Activated naive CD4-positive, alpha-beta T cell treated with anti-CD3 and anti-CD28 coated beads, Interleukin-2, amount 10 ng/mL, durations not matched to agents 7 days and 5 days (primary cell): ENCODE results near the gene WDR7.

Experiments used
- CTCF ChIA-PET: fragments of 350-600 bp; sonication (Branson Sonifier 250); formaldehyde crosslinking; loops from one replicate; lab custom pipeline; 2021; ENCODE audit warnings: antibody characterized with exemption; lab: Charles Lee
- DNase-seq: peaks from one replicate; pipeline ENCODE4 v3.0.0-alpha.2; 2020
- H3K27ac Mint-ChIP-seq: one replicate; pipeline ENCODE4 v1.8.0; 2021; ENCODE audit warnings: mild to moderate bottlenecking, moderate library complexity, mixed read lengths
- H3K27me3 Mint-ChIP-seq: one replicate; pipeline ENCODE4 v1.8.0; 2021; ENCODE audit warnings: mild to moderate bottlenecking, mixed read lengths
- H3K36me3 Mint-ChIP-seq: one replicate; pipeline ENCODE4 v1.8.0; 2021; ENCODE audit warnings: mixed read lengths
- H3K4me1 Mint-ChIP-seq: one replicate; pipeline ENCODE4 v1.8.0; 2021; ENCODE audit warnings: mixed read lengths
- H3K4me3 Mint-ChIP-seq: one replicate; pipeline ENCODE4 v1.8.0; 2021; ENCODE audit warnings: mild to moderate bottlenecking, moderate library complexity, mixed read lengths
- H3K9me3 Mint-ChIP-seq: one replicate; pipeline ENCODE4 v1.8.0; 2021; ENCODE audit warnings: mixed read lengths

The WDR7 gene

GRCh38 chr18:57009844-57010243 is 358.7 kb downstream of the WDR7 start:
- Mint-ChIP-seq H3K9me3 (no peaks in the 10 kb centered on the region), H3K4me1 (peaks cover 10% of the 10 kb centered on the region), H3K27ac (no peak overlapping the region), H3K36me3 (no peaks in the 10 kb centered on the region), H3K27me3 (no peaks in the 10 kb centered on the region), H3K4me3 (no peak overlapping the region)
- CTCF ChIA-PET = no interaction called here
- no peak for DNase-seq

- no peaks in the 10 kb centered on the region for H3K27me3 Mint-ChIP-seq
- DNase-seq = no peak
- no peaks in the 10 kb centered on the region for H3K36me3 Mint-ChIP-seq
- CTCF ChIA-PET = no interaction called here
- H3K4me1 Mint-ChIP-seq = peaks cover 16% of the 10 kb centered on the region
- H3K9me3 Mint-ChIP-seq = no peaks in the 10 kb centered on the region
- H3K4me3 Mint-ChIP-seq = no peak overlapping the region
- no peak overlapping the region for H3K27ac Mint-ChIP-seq
These were observed 363.7 kb downstream of the WDR7 start for GRCh38 chr18:57014772-57015413.

- peaks cover 16% of the 10 kb centered on the region for H3K4me1 Mint-ChIP-seq
- CTCF ChIA-PET = no interaction called here
- no peak overlapping the region for H3K4me3 Mint-ChIP-seq
- DNase-seq = no peak
- no peaks in the 10 kb centered on the region for H3K36me3 Mint-ChIP-seq
- no peaks in the 10 kb centered on the region for H3K9me3 Mint-ChIP-seq
- H3K27me3 Mint-ChIP-seq = no peaks in the 10 kb centered on the region
- no peak overlapping the region for H3K27ac Mint-ChIP-seq
These were observed 364.3 kb downstream of the WDR7 start for GRCh38 chr18:57015451-57015850.

GRCh38 chr18:57018845-57019244 is 367.7 kb downstream of the WDR7 start:
- Mint-ChIP-seq H3K9me3 (no peaks in the 10 kb centered on the region), H3K4me1 (peaks cover 16% of the 10 kb centered on the region), H3K27ac (no peak overlapping the region), H3K36me3 (peaks cover 5% of the 10 kb centered on the region), H3K4me3 (no peak overlapping the region), H3K27me3 (no peaks in the 10 kb centered on the region)
- CTCF ChIA-PET = no interaction called here
- DNase-seq = no peak

GRCh38 chr18:57022716-57023115 is 371.6 kb downstream of the WDR7 start:
- DNase-seq = no peak
- CTCF ChIA-PET = no interaction called here
- H3K27ac Mint-ChIP-seq = no peak overlapping the region
- no peak overlapping the region for H3K4me3 Mint-ChIP-seq
- H3K36me3 Mint-ChIP-seq = peaks cover 14% of the 10 kb centered on the region
- H3K9me3 Mint-ChIP-seq = no peaks in the 10 kb centered on the region
- H3K4me1 Mint-ChIP-seq = peaks cover 4% of the 10 kb centered on the region
- no peaks in the 10 kb centered on the region for H3K27me3 Mint-ChIP-seq

- CTCF ChIA-PET = no interaction called here
- Mint-ChIP-seq H3K4me1 (no peaks in the 10 kb centered on the region), H3K9me3 (no peaks in the 10 kb centered on the region), H3K27me3 (no peaks in the 10 kb centered on the region), H3K36me3 (peaks cover 14% of the 10 kb centered on the region), H3K27ac (no peak overlapping the region), H3K4me3 (no peak overlapping the region)
- no peak for DNase-seq
These were observed 372.2 kb downstream of the WDR7 start for GRCh38 chr18:57023275-57023882.

- H3K4me1 Mint-ChIP-seq = no peaks in the 10 kb centered on the region
- H3K9me3 Mint-ChIP-seq = no peaks in the 10 kb centered on the region
- CTCF ChIA-PET = no interaction called here
- DNase-seq = no peak
- H3K4me3 Mint-ChIP-seq = no peak overlapping the region
- peaks cover 21% of the 10 kb centered on the region for H3K36me3 Mint-ChIP-seq
- H3K27me3 Mint-ChIP-seq = no peaks in the 10 kb centered on the region
- H3K27ac Mint-ChIP-seq = no peak overlapping the region
These were observed 374.4 kb downstream of the WDR7 start for GRCh38 chr18:57025540-57025939.

GRCh38 chr18:57026316-57026715 is 375.2 kb downstream of the WDR7 start:
- CTCF ChIA-PET = no interaction called here
- peaks cover 22% of the 10 kb centered on the region for H3K36me3 Mint-ChIP-seq
- H3K4me1 Mint-ChIP-seq = no peaks in the 10 kb centered on the region
- no peaks in the 10 kb centered on the region for H3K9me3 Mint-ChIP-seq
- DNase-seq = no peak
- H3K4me3 Mint-ChIP-seq = no peak overlapping the region
- no peaks in the 10 kb centered on the region for H3K27me3 Mint-ChIP-seq
- no peak overlapping the region for H3K27ac Mint-ChIP-seq

- CTCF ChIA-PET = no interaction called here
- no peak for DNase-seq
- peaks cover 22% of the 10 kb centered on the region for H3K36me3 Mint-ChIP-seq
These were observed 376.1 kb downstream of the WDR7 start for GRCh38 chr18:57027190-57027708.

GRCh38 chr18:57029761-57030160 is 378.6 kb downstream of the WDR7 start:
- no peaks in the 10 kb centered on the region for H3K27me3 Mint-ChIP-seq
- peaks cover 19% of the 10 kb centered on the region for H3K36me3 Mint-ChIP-seq
- no peaks in the 10 kb centered on the region for H3K4me1 Mint-ChIP-seq
- no peak overlapping the region for H3K27ac Mint-ChIP-seq
- no peaks in the 10 kb centered on the region for H3K9me3 Mint-ChIP-seq
- DNase-seq = no peak
- CTCF ChIA-PET = no interaction called here
- H3K4me3 Mint-ChIP-seq = no peak overlapping the region

More at GRCh38 chr18:57027190-57027708, 376.1 kb downstream of the WDR7 start:
- Mint-ChIP-seq H3K9me3 (no peaks in the 10 kb centered on the region), H3K4me3 (no peak overlapping the region), H3K27me3 (no peaks in the 10 kb centered on the region), H3K4me1 (no peaks in the 10 kb centered on the region), H3K27ac (no peak overlapping the region)

GRCh38 chr18:57030417-57030816 is 379.3 kb downstream of the WDR7 start:
- Mint-ChIP-seq H3K4me1 (no peaks in the 10 kb centered on the region), H3K36me3 (peaks cover 19% of the 10 kb centered on the region), H3K4me3 (no peak overlapping the region), H3K27me3 (no peaks in the 10 kb centered on the region), H3K27ac (no peak overlapping the region), H3K9me3 (no peaks in the 10 kb centered on the region)
- DNase-seq = no peak
- CTCF ChIA-PET = no interaction called here

GRCh38 chr18:57035590-57035989 is 384.4 kb downstream of the WDR7 start:
- H3K4me1 Mint-ChIP-seq = no peaks in the 10 kb centered on the region
- H3K27me3 Mint-ChIP-seq = peaks cover 3% of the 10 kb centered on the region
- peaks cover 3% of the 10 kb centered on the region for H3K36me3 Mint-ChIP-seq
- no peak overlapping the region for H3K4me3 Mint-ChIP-seq
- DNase-seq = no peak
- CTCF ChIA-PET = no interaction called here
- H3K9me3 Mint-ChIP-seq = no peaks in the 10 kb centered on the region
- H3K27ac Mint-ChIP-seq = no peak overlapping the region

GRCh38 chr18:57038395-57038794 is 387.2 kb downstream of the WDR7 start:
- no peaks in the 10 kb centered on the region for H3K36me3 Mint-ChIP-seq
- H3K27ac Mint-ChIP-seq = no peak overlapping the region
- H3K27me3 Mint-ChIP-seq = peaks cover 5% of the 10 kb centered on the region
- CTCF ChIA-PET = no interaction called here
- H3K9me3 Mint-ChIP-seq = no peaks in the 10 kb centered on the region
- H3K4me3 Mint-ChIP-seq = no peak overlapping the region
- DNase-seq = no peak
- H3K4me1 Mint-ChIP-seq = no peaks in the 10 kb centered on the region

GRCh38 chr18:57040175-57040574 is 389.0 kb downstream of the WDR7 start:
- no peaks in the 10 kb centered on the region for H3K4me1 Mint-ChIP-seq
- no peak for DNase-seq
- no peak overlapping the region for H3K4me3 Mint-ChIP-seq
- H3K27me3 Mint-ChIP-seq = peaks cover 12% of the 10 kb centered on the region
- no peak overlapping the region for H3K27ac Mint-ChIP-seq
- no peaks in the 10 kb centered on the region for H3K9me3 Mint-ChIP-seq
- no peaks in the 10 kb centered on the region for H3K36me3 Mint-ChIP-seq
- CTCF ChIA-PET = no interaction called here

GRCh38 chr18:57043241-57043640 is 392.1 kb downstream of the WDR7 start:
- Mint-ChIP-seq H3K9me3 (no peaks in the 10 kb centered on the region), H3K27ac (no peak overlapping the region), H3K36me3 (no peaks in the 10 kb centered on the region), H3K4me1 (no peaks in the 10 kb centered on the region), H3K4me3 (no peak overlapping the region), H3K27me3 (peaks cover 12% of the 10 kb centered on the region)
- DNase-seq = no peak
- CTCF ChIA-PET = no interaction called here
